ENCODE data around the gene EFCAB6.

The EFCAB6 gene

GRCh38 chr22:43844560-43845545 lies 32.7 kb upstream of the EFCAB6 start:
- no peak overlapping the region for H3K27ac Mint-ChIP-seq
- H3K36me3 Mint-ChIP-seq (ENCODE audit: low read depth) = no peaks in the 10 kb centered on the region
- TF ChIP-seq, protein P1, sequence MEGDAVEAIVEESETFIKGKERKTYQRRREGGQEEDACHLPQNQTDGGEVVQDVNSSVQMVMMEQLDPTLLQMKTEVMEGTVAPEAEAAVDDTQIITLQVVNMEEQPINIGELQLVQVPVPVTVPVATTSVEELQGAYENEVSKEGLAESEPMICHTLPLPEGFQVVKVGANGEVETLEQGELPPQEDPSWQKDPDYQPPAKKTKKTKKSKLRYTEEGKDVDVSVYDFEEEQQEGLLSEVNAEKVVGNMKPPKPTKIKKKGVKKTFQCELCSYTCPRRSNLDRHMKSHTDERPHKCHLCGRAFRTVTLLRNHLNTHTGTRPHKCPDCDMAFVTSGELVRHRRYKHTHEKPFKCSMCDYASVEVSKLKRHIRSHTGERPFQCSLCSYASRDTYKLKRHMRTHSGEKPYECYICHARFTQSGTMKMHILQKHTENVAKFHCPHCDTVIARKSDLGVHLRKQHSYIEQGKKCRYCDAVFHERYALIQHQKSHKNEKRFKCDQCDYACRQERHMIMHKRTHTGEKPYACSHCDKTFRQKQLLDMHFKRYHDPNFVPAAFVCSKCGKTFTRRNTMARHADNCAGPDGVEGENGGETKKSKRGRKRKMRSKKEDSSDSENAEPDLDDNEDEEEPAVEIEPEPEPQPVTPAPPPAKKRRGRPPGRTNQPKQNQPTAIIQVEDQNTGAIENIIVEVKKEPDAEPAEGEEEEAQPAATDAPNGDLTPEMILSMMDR (IDR thresholded peaks at IDR 0.05; ENCODE audit: unreplicated experiment in 3 of 3) = no peak

GRCh38 chr22:43843783-43844530 lies 31.9 kb upstream of the EFCAB6 start:
- Mint-ChIP-seq H3K9me3 (no peaks in the 10 kb centered on the region), H3K27me3 (ENCODE audit: low read depth) (peaks cover 12% of the 10 kb centered on the region), H3K4me1 (no peaks in the 10 kb centered on the region)

More at GRCh38 chr22:43844560-43845545, 32.7 kb upstream of the EFCAB6 start:
- no peaks in the 10 kb centered on the region for H3K9me3 Mint-ChIP-seq
- H3K4me1 Mint-ChIP-seq = no peaks in the 10 kb centered on the region
- no peak overlapping the region for H3K4me3 Mint-ChIP-seq
- peaks cover 13% of the 10 kb centered on the region for H3K27me3 Mint-ChIP-seq (ENCODE audit: low read depth)

GRCh38 chr22:43841742-43842141 lies 29.6 kb upstream of the EFCAB6 start:
- Mint-ChIP-seq H3K4me3 (no peak overlapping the region), H3K9me3 (no peaks in the 10 kb centered on the region), H3K4me1 (no peaks in the 10 kb centered on the region), H3K27ac (no peak overlapping the region), H3K27me3 (ENCODE audit: low read depth) (peaks cover 8% of the 10 kb centered on the region), H3K36me3 (ENCODE audit: low read depth) (no peaks in the 10 kb centered on the region)
- TF ChIP-seq, protein P1 (IDR thresholded peaks at IDR 0.05; ENCODE audit: unreplicated experiment in 3 of 3) = no peak

More at GRCh38 chr22:43843783-43844530, 31.9 kb upstream of the EFCAB6 start:
- TF ChIP-seq, protein P1 (IDR thresholded peaks at IDR 0.05; ENCODE audit: unreplicated experiment in 3 of 3) = no peak
- no peak overlapping the region for H3K4me3 Mint-ChIP-seq
- no peaks in the 10 kb centered on the region for H3K36me3 Mint-ChIP-seq (ENCODE audit: low read depth)
- H3K27ac Mint-ChIP-seq = no peak overlapping the region

DNA sequence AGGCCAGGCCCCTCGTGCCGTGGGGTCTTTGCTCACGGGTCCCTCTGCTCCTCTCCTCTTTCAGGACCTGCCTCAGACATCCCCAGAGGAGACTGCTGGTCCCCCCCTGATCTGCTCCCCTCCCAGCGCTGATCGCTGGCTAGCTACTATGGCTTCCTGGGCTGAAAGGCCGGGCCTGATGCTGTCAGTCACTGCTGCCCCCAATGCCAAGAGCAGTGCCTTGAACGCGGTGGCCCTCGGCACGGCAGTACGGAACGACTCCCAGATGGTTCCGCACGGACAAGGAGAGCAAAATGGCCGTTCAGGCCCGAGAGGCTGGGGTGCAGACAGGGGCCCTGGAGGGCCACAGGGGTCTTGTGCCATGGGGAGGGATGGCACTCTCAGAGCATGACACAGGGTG lies 28.7 kb upstream of the EFCAB6 start:
- Mint-ChIP-seq H3K36me3 (ENCODE audit: low read depth) (no peaks in the 10 kb centered on the region), H3K9me3 (no peaks in the 10 kb centered on the region), H3K4me3 (no peak overlapping the region), H3K27me3 (ENCODE audit: low read depth) (peaks cover 3% of the 10 kb centered on the region), H3K4me1 (no peaks in the 10 kb centered on the region), H3K27ac (no peak overlapping the region)
- TF ChIP-seq, protein P1 (IDR thresholded peaks at IDR 0.05; ENCODE audit: unreplicated experiment in 3 of 3) = no peak

GRCh38 chr22:43840431-43840830 lies 28.3 kb upstream of the EFCAB6 start:
- no peaks in the 10 kb centered on the region for H3K36me3 Mint-ChIP-seq (ENCODE audit: low read depth)
- H3K27me3 Mint-ChIP-seq (ENCODE audit: low read depth) = peaks cover 1% of the 10 kb centered on the region
- H3K4me3 Mint-ChIP-seq = no peak overlapping the region
- H3K4me1 Mint-ChIP-seq = no peaks in the 10 kb centered on the region
- TF ChIP-seq, protein P1 (IDR thresholded peaks at IDR 0.05; ENCODE audit: unreplicated experiment in 3 of 3) = no peak
- no peaks in the 10 kb centered on the region for H3K9me3 Mint-ChIP-seq
- no peak overlapping the region for H3K27ac Mint-ChIP-seq
